Measurements from ENCODE around the gene IL3RA. TPM values are rescaled to one million over a fixed set of nuclear protein-coding genes. Genes with fewer than 3 reads are reported as not detected.

Gene IL3RA
- total RNA-seq, 1 experiment from 2014 or later = not detected

DNA sequence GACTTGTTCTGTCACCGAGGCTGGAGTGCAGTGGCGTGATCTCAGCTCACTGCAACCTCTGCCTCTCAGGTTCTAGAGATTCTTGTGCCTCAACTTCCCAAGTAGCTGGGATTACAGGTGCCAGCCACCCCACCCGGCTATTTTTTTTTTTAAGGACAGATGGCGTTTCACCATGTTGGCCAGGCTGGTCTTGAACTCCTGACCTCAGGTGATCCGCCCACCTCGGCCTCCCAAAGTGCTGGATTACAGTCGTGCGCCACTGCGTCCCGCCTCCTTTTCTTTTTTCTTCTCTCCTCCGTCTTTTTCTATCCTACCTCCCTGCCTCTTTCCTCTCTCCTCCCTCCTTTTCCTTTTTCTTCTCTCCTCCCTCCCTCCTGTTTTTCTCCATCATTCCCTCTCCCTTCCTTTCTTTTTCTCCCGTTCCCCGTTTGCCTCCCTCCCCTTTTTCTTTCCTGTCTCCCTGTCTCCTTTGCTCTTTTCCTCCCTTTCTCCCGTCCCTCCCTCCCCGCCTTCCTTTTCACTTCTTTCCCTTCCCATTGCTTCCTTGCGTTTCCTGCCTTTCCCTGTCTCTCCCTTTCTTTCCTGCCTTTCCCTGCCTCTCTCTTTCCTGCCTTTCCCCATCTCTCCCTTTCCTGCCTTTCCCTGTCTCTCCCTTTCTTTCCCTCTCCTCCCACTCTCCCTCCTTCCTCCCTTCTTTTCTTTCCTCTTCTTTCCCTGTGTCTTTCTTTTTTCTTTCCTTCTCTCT is 57.5 kb downstream of the IL3RA start:
- ChIA-PET POLR2A (no interaction called here), CTCF (no interaction called here)
- H3K9me3 Mint-ChIP-seq (ENCODE audit: unreplicated experiment) = peaks cover 9% of the 10 kb centered on the region
- peaks cover 50% of the 10 kb centered on the region for H3K36me3 Mint-ChIP-seq (ENCODE audit: insufficient read depth, unreplicated experiment)
- intact Hi-C loops (cut with micrococcal nuclease) = loop anchor here (2.0 to 10.0 kb wide), 2 partner anchors 59 to 149 kb away; partner anchors contain the start of gene ASMTL
- H3K4me1 Mint-ChIP-seq (ENCODE audit: insufficient read depth, unreplicated experiment) = peaks cover 27% of the 10 kb centered on the region
- peak overlapping the region; percentile 96 for H3K27ac Mint-ChIP-seq (ENCODE audit: low read depth, unreplicated experiment)
- H3K4me3 Mint-ChIP-seq (ENCODE audit: unreplicated experiment) = peak overlapping the region; percentile 93
- no peaks in the 10 kb centered on the region for H3K27me3 Mint-ChIP-seq (ENCODE audit: insufficient read depth, unreplicated experiment)
- no TSS peak for BruUV-seq (replicated peaks)
- TF ChIP-seq, protein P1, sequence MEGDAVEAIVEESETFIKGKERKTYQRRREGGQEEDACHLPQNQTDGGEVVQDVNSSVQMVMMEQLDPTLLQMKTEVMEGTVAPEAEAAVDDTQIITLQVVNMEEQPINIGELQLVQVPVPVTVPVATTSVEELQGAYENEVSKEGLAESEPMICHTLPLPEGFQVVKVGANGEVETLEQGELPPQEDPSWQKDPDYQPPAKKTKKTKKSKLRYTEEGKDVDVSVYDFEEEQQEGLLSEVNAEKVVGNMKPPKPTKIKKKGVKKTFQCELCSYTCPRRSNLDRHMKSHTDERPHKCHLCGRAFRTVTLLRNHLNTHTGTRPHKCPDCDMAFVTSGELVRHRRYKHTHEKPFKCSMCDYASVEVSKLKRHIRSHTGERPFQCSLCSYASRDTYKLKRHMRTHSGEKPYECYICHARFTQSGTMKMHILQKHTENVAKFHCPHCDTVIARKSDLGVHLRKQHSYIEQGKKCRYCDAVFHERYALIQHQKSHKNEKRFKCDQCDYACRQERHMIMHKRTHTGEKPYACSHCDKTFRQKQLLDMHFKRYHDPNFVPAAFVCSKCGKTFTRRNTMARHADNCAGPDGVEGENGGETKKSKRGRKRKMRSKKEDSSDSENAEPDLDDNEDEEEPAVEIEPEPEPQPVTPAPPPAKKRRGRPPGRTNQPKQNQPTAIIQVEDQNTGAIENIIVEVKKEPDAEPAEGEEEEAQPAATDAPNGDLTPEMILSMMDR (IDR thresholded peaks at IDR 0.05; ENCODE audit: unreplicated experiment) = no peak
- DNase-seq (ENCODE audit: unreplicated experiment) = no peak

DNA sequence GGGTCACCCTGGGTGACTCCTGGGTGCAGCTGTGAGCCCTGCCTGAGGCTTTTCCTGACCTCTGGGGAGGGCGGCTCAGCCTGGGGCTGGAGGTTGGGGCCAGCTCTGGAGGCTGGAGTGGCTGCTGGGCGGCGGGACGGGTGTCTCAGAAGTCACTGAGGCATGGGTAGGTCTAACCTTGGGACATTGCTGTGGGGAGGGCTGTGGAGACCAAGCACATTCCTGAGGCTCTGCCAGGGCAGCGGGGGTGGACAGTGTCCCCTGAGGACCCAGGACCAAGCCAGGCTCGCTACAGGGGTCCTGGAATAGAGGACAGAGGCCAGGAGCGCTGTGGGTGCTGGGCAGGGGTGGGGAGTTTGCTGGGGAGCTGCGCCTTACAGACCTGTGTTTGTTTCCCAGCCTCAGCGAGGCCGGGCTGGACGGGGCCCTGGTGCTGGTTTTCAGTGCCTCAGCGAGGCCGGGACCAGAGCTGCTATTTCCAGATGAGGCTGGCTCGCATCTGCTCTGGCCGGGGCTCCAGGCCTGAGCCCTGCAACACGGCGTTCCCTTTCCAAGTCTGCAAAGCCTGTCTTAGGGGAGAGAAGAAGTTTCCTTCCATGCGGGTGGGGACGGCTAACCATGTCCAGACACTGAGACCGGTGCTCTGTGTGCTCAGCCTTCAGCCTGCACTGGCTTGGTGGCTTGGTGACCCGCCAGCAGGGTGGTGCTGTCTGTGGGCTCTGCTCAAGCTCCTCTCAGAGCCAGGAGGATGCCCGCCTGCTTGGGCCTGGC is 58.3 kb downstream of the IL3RA start:
- intact Hi-C loops (cut with micrococcal nuclease) = loop anchor here (10.0 kb wide), 1 partner anchor 150 kb away; no protein-coding TSS in a partner anchor
- peak overlapping the region; percentile 96 for H3K27ac Mint-ChIP-seq (ENCODE audit: low read depth, unreplicated experiment)
- peaks cover 27% of the 10 kb centered on the region for H3K4me1 Mint-ChIP-seq (ENCODE audit: insufficient read depth, unreplicated experiment)

DNA sequence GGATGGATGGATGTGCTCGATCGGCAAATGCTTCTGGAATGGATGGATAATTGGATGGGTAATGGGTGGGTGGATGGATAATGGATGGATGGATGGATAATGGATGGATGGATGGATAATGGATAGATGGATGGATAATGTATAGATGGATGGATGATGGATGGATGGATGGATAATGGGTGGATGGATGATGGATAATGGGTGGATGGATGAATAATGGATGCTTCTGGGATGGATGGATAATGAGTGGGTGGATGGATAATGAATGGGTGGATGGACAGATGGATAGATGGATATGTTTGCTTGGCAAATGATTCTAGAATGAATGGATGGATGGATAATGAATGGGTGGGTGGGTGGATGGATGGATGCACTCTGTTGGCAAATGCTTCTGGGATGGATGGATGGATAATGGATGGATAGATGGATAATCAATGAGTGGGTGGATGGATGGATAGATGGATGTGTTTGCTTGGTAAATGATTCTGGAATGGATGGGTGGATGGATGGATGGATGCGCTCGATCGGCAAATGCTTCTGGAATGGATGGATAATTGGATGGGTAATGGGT is 59.1 kb downstream of the IL3RA start:
- intact Hi-C loops (cut with micrococcal nuclease) = loop anchor here (10.0 kb wide), 1 partner anchor 151 kb away; no protein-coding TSS in a partner anchor
- peak overlapping the region; percentile 17 for H3K27ac Mint-ChIP-seq (ENCODE audit: low read depth, unreplicated experiment)
- H3K9me3 Mint-ChIP-seq (ENCODE audit: unreplicated experiment) = peaks cover 9% of the 10 kb centered on the region
- H3K36me3 Mint-ChIP-seq (ENCODE audit: insufficient read depth, unreplicated experiment) = peaks cover 39% of the 10 kb centered on the region
- H3K4me3 Mint-ChIP-seq (ENCODE audit: unreplicated experiment) = no peak overlapping the region
- BruUV-seq (replicated peaks) = no TSS peak
- POLR2A ChIA-PET = no interaction called here
- TF ChIP-seq, protein P1 (IDR thresholded peaks at IDR 0.05; ENCODE audit: unreplicated experiment) = no peak
- H3K27me3 Mint-ChIP-seq (ENCODE audit: insufficient read depth, unreplicated experiment) = no peaks in the 10 kb centered on the region
- H3K4me1 Mint-ChIP-seq (ENCODE audit: insufficient read depth, unreplicated experiment) = peaks cover 27% of the 10 kb centered on the region
- CTCF ChIA-PET = no interaction called here
- DNase-seq (ENCODE audit: unreplicated experiment) = no peak

More for the DNA sequence above, 58.3 kb downstream of the IL3RA start:
- Mint-ChIP-seq H3K4me3 (ENCODE audit: unreplicated experiment) (peak overlapping the region; percentile 93), H3K9me3 (ENCODE audit: unreplicated experiment) (peaks cover 9% of the 10 kb centered on the region), H3K36me3 (ENCODE audit: insufficient read depth, unreplicated experiment) (peaks cover 42% of the 10 kb centered on the region), H3K27me3 (ENCODE audit: insufficient read depth, unreplicated experiment) (no peaks in the 10 kb centered on the region)
- TF ChIP-seq, protein P1 (IDR thresholded peaks at IDR 0.05; ENCODE audit: unreplicated experiment) = no peak
- BruUV-seq (replicated peaks) = no TSS peak
- CTCF ChIA-PET = no interaction called here
- no peak for DNase-seq (ENCODE audit: unreplicated experiment)
- POLR2A ChIA-PET = no interaction called here

DNA sequence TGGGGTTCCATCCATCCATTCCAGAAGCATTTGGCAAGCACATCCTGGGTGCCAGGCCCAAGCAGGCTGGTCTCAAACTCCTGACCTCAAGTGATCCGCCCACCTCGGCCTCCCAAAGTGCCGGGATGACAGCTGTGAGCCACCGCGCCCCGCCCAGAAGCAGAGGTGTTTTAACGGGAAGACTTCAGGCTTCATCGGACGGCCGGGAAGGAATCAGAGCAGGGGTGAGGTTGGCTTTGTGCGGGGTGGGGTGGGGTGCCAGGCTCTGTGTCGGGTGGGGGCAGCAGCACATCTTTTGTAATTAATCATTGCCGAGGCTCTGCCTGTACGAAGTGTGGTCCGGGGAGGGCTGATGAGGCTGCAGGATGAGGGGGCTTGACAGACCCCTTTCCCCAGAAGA is 60.4 kb downstream of the IL3RA start:
- CTCF ChIA-PET = no interaction called here
- Mint-ChIP-seq H3K36me3 (ENCODE audit: insufficient read depth, unreplicated experiment) (peaks cover 31% of the 10 kb centered on the region), H3K4me1 (ENCODE audit: insufficient read depth, unreplicated experiment) (peaks cover 27% of the 10 kb centered on the region), H3K27me3 (ENCODE audit: insufficient read depth, unreplicated experiment) (no peaks in the 10 kb centered on the region), H3K4me3 (ENCODE audit: unreplicated experiment) (no peak overlapping the region), H3K9me3 (ENCODE audit: unreplicated experiment) (peaks cover 9% of the 10 kb centered on the region), H3K27ac (ENCODE audit: low read depth, unreplicated experiment) (no peak overlapping the region)
- no peak for DNase-seq (ENCODE audit: unreplicated experiment)
- intact Hi-C loops (cut with micrococcal nuclease) = loop anchor here (10.0 kb wide), 1 partner anchor 152 kb away; no protein-coding TSS in a partner anchor
- POLR2A ChIA-PET = no interaction called here
- TF ChIP-seq, protein P1 (IDR thresholded peaks at IDR 0.05; ENCODE audit: unreplicated experiment) = no peak
- no TSS peak for BruUV-seq (replicated peaks)
